Activated CD8-positive, alpha-beta memory T cell treated with anti-CD3 and anti-CD28 coated beads, Interleukin-2, amount 50 U/mL, for 1 hour (primary cell): ENCODE results near the gene LMBR1L.
"Not testable (repeated sequence)": the region's sequence is repeated elsewhere in the genome, so short reads cannot be mapped to it uniquely, and the experiment has no call there.

Experiments
- DNase-seq: peaks from one replicate; pipeline ENCODE4 v3.0.0-alpha.2; 2020; ENCODE audit errors: extremely low read depth

LMBR1L gene, protein sequence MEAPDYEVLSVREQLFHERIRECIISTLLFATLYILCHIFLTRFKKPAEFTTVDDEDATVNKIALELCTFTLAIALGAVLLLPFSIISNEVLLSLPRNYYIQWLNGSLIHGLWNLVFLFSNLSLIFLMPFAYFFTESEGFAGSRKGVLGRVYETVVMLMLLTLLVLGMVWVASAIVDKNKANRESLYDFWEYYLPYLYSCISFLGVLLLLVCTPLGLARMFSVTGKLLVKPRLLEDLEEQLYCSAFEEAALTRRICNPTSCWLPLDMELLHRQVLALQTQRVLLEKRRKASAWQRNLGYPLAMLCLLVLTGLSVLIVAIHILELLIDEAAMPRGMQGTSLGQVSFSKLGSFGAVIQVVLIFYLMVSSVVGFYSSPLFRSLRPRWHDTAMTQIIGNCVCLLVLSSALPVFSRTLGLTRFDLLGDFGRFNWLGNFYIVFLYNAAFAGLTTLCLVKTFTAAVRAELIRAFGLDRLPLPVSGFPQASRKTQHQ

DNA sequence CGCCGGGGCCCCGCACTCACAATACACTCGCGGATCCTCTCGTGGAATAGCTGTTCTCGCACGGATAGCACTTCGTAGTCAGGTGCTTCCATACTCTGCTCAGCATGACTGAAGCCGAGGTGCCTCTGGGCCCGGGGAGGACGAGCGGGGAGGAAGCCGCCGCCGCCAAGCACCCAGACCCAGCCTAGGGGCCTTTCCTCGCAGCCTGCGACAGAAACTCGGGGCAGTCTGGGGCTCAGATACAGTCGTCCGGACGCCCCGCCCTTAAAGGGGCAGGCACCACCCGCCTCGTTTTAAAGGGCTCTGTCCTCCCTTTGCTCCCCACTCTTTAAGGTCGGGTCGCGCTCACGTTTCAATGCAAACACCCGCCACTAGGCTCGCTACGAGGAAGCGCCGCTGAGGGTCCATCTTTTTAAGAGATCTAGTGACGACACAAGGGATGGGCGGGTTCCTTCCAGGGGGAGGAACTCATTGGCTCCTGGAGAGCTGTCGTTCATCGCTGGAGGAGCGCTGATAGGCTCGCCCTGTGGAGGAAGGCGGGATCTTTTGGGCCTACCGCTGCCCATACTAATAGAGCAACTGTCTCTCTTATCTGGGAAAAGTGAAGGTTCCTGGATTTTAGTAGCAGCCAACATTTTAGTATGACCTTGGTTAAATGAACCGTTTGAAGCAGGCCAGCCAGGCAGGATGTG is at the start of gene LMBR1L:
Gene LMBR1L (minus strand): TSS at position 384 of the 692 bp plus-strand sequence. CDS start 292 bp downstream, at position 92.
- peak; percentile 98 for DNase-seq

DNA sequence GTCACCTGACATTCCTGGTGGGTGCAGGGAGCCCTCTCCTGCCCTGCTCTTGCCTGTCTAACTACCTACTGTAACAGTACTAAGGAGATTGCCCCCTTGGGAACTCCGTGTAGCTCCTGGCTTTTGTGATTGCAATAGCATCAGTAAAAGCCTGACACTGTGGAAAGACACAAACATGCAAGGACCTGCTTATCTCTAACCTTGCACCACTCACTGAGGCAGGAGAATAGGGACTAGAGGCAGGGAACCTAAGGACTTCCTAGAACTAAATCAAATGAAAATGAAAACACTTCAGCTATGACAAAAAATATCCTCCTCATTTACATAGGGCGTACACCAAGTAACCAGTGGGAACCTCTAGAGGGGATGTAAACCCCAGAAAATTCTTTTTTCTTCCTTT is 49.8 kb upstream of the LMBR1L start:
- DNase-seq: no peak

GRCh38 chr12:49154221-49154620 is 43.6 kb upstream of the LMBR1L start:
- DNase-seq: no peak

- DNase-seq: no peak
These were observed 36.7 kb upstream of the LMBR1L start for GRCh38 chr12:49147384-49147783.

GRCh38 chr12:49146406-49146805 is 35.8 kb upstream of the LMBR1L start:
- DNase-seq: no peak

DNA sequence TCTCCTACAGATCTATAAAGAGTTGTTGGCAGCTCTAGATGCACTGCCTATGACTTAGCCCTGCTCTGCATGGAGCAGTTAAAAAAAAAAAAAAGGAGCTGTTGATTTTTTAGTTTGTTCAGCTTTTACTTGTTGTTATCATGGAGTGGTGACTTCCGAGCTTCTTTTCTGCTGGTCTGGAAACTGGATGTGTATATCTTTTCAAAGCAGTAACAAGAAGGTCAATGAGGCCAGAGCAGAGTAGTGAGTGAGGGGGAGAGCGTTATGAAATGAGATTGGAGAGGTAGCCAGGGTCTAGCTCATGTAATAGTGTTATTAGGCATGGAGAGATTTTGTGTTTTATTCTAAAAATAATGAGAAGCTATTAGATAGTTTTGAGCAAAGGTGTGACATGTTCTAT is 33.7 kb upstream of the LMBR1L start:
- DNase-seq: no peak

- DNase-seq: no peak
These were observed 28.4 kb upstream of the LMBR1L start for GRCh38 chr12:49138999-49139398.

DNA sequence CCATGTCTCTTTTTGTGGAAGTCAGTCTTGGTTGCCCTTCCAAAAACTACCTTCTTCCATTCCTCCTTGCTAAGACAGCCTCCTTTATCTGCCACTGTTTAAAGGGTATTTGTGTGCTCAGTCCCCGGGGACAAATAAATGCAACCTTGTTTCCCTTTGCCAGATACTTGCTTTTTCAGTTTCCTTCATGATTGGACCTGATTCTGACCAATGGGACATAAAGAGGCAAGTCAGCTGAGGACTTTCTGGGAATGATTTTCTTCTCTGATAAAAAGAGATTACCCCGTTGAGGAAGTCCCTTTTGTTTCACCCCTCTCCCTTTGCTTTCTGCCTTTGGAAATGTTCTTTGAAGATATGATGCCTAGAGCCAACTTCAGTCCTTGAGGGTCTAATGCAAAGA is 27.9 kb upstream of the LMBR1L start:
- no peak for DNase-seq

DNA sequence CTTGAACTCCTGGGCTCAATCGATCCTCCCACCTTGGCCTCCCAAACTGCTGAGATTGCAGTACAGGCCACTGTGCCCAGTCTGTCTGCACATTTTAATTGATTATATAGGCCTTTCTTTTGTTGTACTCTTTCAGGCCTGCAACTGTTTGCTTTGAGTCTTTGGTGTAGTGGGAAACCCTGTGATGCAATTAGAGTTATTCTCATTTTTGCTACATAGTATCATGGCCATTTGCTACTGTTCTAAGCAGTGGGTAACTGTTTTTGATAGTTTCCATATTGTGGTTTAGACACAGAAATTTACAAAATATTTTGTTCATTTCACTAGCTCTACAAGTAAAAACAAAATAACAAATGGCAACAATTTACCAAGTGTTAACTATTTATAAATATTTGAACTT is 26.8 kb upstream of the LMBR1L start:
- DNase-seq: no peak

GRCh38 chr12:49136997-49137396 is 26.4 kb upstream of the LMBR1L start:
- DNase-seq: not testable (repeated sequence)

DNA sequence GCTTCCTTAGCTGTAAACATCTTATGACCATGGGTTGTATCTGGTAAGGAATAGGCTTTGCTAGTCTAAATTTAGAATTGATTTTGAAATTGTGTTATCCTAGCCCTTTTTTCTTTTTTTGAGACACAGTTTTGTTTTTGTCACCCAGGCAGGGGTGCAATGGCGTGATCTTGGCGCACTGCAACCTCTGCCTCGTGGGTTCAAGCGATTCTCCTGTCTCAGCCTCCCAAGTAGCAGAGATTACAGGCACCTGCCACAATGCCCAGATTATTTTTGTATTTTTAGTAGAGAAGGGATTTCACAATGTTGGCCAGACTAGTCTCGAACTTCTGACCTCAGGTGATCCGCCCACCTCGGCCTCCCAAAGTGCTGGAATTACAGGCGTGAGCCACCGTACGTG is 22.9 kb upstream of the LMBR1L start:
- DNase-seq: no peak

GRCh38 chr12:49133014-49133413 is 22.4 kb upstream of the LMBR1L start:
- no peak for DNase-seq

GRCh38 chr12:49131894-49132461 is 21.3 kb upstream of the LMBR1L start:
- DNase-seq: no peak

- peak; percentile 71 for DNase-seq
These were observed 20.6 kb upstream of the LMBR1L start, which contains the start of gene TUBA1B for GRCh38 chr12:49131051-49131893. Gene TUBA1B (minus strand): TSS chr12:49131395. CDS start chr12:49131300, 95 bp downstream.

GRCh38 chr12:49130151-49131050 is 19.8 kb upstream of the LMBR1L start:
- peak; percentile 76 for DNase-seq

DNA sequence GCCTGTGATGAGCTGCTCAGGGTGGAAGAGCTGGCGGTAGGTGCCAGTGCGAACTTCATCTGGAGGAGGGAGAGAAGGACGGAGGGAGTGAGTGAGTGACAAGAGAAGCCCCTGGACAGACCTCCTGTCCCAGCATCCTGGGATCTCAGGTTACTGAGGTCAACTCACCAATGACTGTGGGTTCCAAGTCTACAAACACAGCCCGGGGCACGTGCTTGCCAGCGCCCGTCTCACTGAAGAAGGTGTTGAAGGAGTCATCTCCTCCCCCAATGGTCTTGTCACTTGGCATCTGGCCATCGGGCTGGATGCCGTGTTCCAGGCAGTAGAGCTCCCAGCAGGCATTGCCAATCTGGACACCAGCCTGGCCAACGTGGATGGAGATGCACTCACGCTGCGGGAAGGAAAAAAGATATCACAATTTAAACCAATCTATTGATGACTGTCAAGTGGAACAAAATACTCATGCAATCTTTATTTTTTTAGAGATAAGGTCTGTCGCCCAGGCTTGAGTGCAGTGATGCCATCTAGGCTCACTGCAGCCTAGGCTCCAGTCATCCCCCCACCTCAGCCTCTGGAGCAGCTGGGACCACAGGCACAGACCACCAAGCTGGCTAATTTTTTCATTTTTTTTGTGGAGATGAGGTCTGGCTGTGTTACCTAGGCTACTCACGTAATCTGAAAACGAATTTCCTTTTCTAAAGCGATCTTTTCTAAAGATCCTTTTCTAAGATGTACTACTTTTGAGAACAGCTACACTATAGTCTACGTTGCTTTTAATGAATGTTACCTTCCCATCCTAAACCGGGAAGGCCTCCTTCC is 18.9 kb upstream of the LMBR1L start:
- no peak for DNase-seq

DNA sequence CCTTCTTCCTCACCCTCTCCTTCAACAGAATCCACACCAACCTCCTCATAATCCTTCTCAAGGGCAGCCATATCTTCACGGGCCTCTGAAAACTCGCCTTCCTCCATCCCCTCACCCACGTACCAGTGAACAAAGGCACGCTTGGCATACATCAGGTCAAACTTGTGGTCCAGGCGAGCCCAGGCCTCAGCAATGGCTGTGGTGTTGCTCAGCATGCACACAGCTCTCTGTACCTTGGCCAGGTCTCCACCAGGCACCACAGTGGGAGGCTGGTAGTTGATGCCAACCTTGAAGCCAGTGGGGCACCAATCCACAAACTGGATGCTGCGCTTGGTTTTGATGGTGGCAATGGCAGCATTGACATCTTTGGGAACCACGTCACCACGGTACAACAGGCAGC is 17.3 kb upstream of the LMBR1L start:
- DNase-seq: not testable (repeated sequence)

DNA sequence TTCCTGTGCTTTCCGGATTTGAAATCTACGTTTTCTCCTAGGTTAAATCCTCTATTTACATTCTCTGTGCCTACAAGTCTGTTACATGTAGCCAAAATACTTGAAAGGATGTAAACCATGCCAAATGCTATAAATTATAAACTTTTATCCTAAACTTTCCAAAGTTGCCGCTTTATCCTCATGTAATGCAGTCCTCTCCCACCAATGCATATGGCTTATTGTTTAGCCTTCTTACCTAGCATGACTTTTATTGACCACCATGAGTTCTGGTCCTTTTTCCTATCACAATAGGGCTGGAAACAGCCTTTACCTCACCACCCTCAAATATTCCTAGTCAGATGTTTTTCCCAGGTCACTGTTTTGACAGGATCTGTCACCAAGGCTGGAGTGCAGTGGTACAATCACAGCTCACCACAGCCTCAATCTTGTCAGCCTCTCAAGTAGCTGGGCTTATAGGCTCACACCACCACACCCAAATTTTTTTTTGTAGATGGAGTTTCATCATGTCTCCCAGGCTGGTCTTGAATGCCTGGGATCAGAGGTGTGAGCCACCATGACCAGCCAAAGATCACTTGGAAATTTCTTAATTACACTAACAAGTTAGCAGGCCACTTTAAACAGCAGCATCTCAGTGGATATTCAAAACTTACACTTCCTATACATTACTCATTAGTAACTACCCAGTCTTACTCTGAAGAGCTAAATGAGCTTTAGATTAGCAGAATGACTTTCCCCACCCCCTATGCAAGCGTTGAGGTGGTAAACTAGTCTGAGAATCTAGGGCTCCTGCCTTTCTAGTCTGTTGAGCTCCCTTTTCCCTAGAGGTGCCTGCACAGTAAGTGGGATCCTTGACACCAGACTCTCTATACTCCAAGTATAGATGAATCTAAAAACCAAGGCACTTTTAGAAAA is 16.5 kb upstream of the LMBR1L start:
- no peak for DNase-seq
